BE2C (cell line): ENCODE data around the gene FBXL7.

ENCODE experiments used
- DNase-seq: peaks from one replicate; pipeline ENCODE4 v3.0.0-alpha.2; 2020
- H3K27me3 ChIP-seq: fragments of 250-450 bp; sonication (Bioruptor Pico); 2 replicates; pipeline ENCODE4 v1.5.1; 2020; ENCODE audit warnings: mild to moderate bottlenecking
- H3K36me3 ChIP-seq: fragments of 250-450 bp; sonication (Bioruptor Pico); 2 replicates; pipeline ENCODE4 v1.5.1; 2020; ENCODE audit warnings: mild to moderate bottlenecking
- H3K4me1 ChIP-seq: fragments of 250-450 bp; sonication (Bioruptor Pico); 2 replicates; pipeline ENCODE4 v1.5.1; 2020
- H3K4me3 ChIP-seq: 2 replicates; pipeline ENCODE4 v1.5.1; 2011; ENCODE audit warnings: low read depth, low read length
- H3K9me3 ChIP-seq: fragments of 250-450 bp; sonication (Bioruptor Pico); 2 replicates; pipeline ENCODE4 v1.5.1; 2020
- CTCF ChIP-seq: IDR thresholded peaks from 2 replicates; pipeline ENCODE4 v1.5.1; 2012; ENCODE audit warnings: mild to moderate bottlenecking, low read depth, low read length

Gene FBXL7

GRCh38 chr5:15518786-15519185, 18.8 kb downstream of the FBXL7 start:
- no peak for DNase-seq
- Histone ChIP-seq H3K36me3 (no peaks in the 10 kb centered on the region), H3K27me3 (no peaks in the 10 kb centered on the region), H3K9me3 (no peaks in the 10 kb centered on the region), H3K4me3 (no peak overlapping the region), H3K4me1 (peaks cover 17% of the 10 kb centered on the region)
- TF ChIP-seq CTCF = no peak

GRCh38 chr5:15520856-15521255, 20.9 kb downstream of the FBXL7 start:
- no peaks in the 10 kb centered on the region for H3K9me3 ChIP-seq
- peaks cover 9% of the 10 kb centered on the region for H3K4me1 ChIP-seq
- H3K36me3 ChIP-seq = no peaks in the 10 kb centered on the region
- no peak overlapping the region for H3K4me3 ChIP-seq
- H3K27me3 ChIP-seq = no peaks in the 10 kb centered on the region
- no peak for DNase-seq
- TF ChIP-seq CTCF = no peak

- no peaks in the 10 kb centered on the region for H3K36me3 ChIP-seq
- H3K27me3 ChIP-seq = no peaks in the 10 kb centered on the region
- no peak for TF ChIP-seq CTCF
- peaks cover 9% of the 10 kb centered on the region for H3K4me1 ChIP-seq
- no peak for DNase-seq
- H3K4me3 ChIP-seq = no peak overlapping the region
- no peaks in the 10 kb centered on the region for H3K9me3 ChIP-seq
Observed at GRCh38 chr5:15521381-15522186, 21.6 kb downstream of the FBXL7 start.

GRCh38 chr5:15522187-15522520, 22.2 kb downstream of the FBXL7 start:
- DNase-seq = peak; percentile 33
- Histone ChIP-seq H3K4me1 (peaks cover 9% of the 10 kb centered on the region), H3K4me3 (no peak overlapping the region), H3K36me3 (no peaks in the 10 kb centered on the region), H3K27me3 (no peaks in the 10 kb centered on the region), H3K9me3 (no peaks in the 10 kb centered on the region)
- TF ChIP-seq CTCF = no peak

- no peak overlapping the region for H3K4me3 ChIP-seq
- H3K9me3 ChIP-seq = no peaks in the 10 kb centered on the region
- TF ChIP-seq CTCF = no peak
- no peak for DNase-seq
- H3K4me1 ChIP-seq = peaks cover 9% of the 10 kb centered on the region
- H3K36me3 ChIP-seq = no peaks in the 10 kb centered on the region
- H3K27me3 ChIP-seq = no peaks in the 10 kb centered on the region
Observed at GRCh38 chr5:15524712-15525111, 24.7 kb downstream of the FBXL7 start.

GRCh38 chr5:15525703-15526275, 25.8 kb downstream of the FBXL7 start:
- Histone ChIP-seq H3K9me3 (no peaks in the 10 kb centered on the region), H3K4me1 (peaks cover 9% of the 10 kb centered on the region), H3K4me3 (no peak overlapping the region), H3K36me3 (no peaks in the 10 kb centered on the region), H3K27me3 (no peaks in the 10 kb centered on the region)
- DNase-seq = no peak
- TF ChIP-seq CTCF = no peak
